Limb (tissue), 2 donors: Measurements from ENCODE around the gene CYTL1.
"Not testable (repeated sequence)": the region's sequence is repeated elsewhere in the genome, so short reads cannot be mapped to it uniquely, and the experiment has no call there.

Experiments used
- DNase-seq, 2 donors: peaks; one replicate each; pipeline ENCODE4 v3.0.0-alpha.2; 2016; ENCODE audit errors: extremely low spot score in 2 of 2

CYTL1 gene

GRCh38 chr4:5019274-5019673 lies at the start of gene CYTL1:
CYTL1 (minus strand) TSS chr4:5019458; CDS start chr4:5019445, 13 bp downstream.
- DNase-seq: peak in 1 of 2 donors; percentile 64

- no peak for DNase-seq
Measured at GRCh38 chr4:5067908-5068307, 48.6 kb upstream of the CYTL1 start.

GRCh38 chr4:5066968-5067367 lies 47.7 kb upstream of the CYTL1 start:
- not testable (repeated sequence) for DNase-seq

GRCh38 chr4:5066101-5066500 lies 46.8 kb upstream of the CYTL1 start:
- DNase-seq: no peak

GRCh38 chr4:5055411-5055810 lies 36.2 kb upstream of the CYTL1 start:
- no peak for DNase-seq

- DNase-seq: no peak
Measured at GRCh38 chr4:5054532-5054931, 35.3 kb upstream of the CYTL1 start.

GRCh38 chr4:5052726-5053425 lies 33.6 kb upstream of the CYTL1 start:
- no peak for DNase-seq

GRCh38 chr4:5052204-5052702 lies 33.0 kb upstream of the CYTL1 start:
- DNase-seq: no peak

GRCh38 chr4:5051278-5052203 lies 32.3 kb upstream of the CYTL1 start, which contains the start of gene STK32B:
STK32B (plus strand) TSS chr4:5051480.
- DNase-seq: peak; percentile 64 to 79

GRCh38 chr4:5050520-5051277 lies 31.4 kb upstream of the CYTL1 start:
- DNase-seq: peak; percentile 74 to 83

GRCh38 chr4:5048721-5049120 lies 29.5 kb upstream of the CYTL1 start:
- no peak for DNase-seq

- no peak for DNase-seq
Measured at GRCh38 chr4:5045097-5045496, 25.8 kb upstream of the CYTL1 start.

GRCh38 chr4:5044341-5044740 lies 25.1 kb upstream of the CYTL1 start:
- no peak for DNase-seq

GRCh38 chr4:5043579-5043978 lies 24.3 kb upstream of the CYTL1 start:
- DNase-seq: no peak

GRCh38 chr4:5041699-5042098 lies 22.4 kb upstream of the CYTL1 start:
- DNase-seq: peak in 1 of 2 donors; percentile 68

- DNase-seq: peak in 1 of 2 donors; percentile 77
Measured at GRCh38 chr4:5040856-5041620, 21.8 kb upstream of the CYTL1 start.

GRCh38 chr4:5039800-5040199 lies 20.5 kb upstream of the CYTL1 start:
- DNase-seq: no peak

- peak in 1 of 2 donors; percentile 56 for DNase-seq
Measured at GRCh38 chr4:5037553-5038551, 18.6 kb upstream of the CYTL1 start.

GRCh38 chr4:5036239-5036638 lies 17.0 kb upstream of the CYTL1 start:
- no peak for DNase-seq
